ENCODE measurements around the gene TEKTIP1. TPM values are rescaled to one million over a fixed set of nuclear protein-coding genes. Genes with fewer than 3 reads are reported as not detected.

TEKTIP1 gene
- polyA plus RNA-seq, 1 experiment = not detected

GRCh38 chr19:3499738-3500428 lies 39.1 kb upstream of the TEKTIP1 start:
- Histone ChIP-seq H3K4me3 (ENCODE audit: low read depth, low read length) (peak overlapping the region; percentile 80), H3K27me3 (ENCODE audit: control insufficient read depth, insufficient read depth, low read length) (no peaks in the 10 kb centered on the region), H3K36me3 (ENCODE audit: control insufficient read depth, insufficient read depth, low read length) (peaks cover 7% of the 10 kb centered on the region)
- ChIA-PET POLR2A (no interaction called here), CTCF (interaction anchor here (0.9 to 2.1 kb wide), 3 partner anchors 12 to 194 kb away, joined by 3 to 10 read pairs (median 8); no protein-coding TSS in a partner anchor)
- TF ChIP-seq CTCF (IDR thresholded peaks at IDR 0.05; ENCODE audit: insufficient read depth, low read depth, low read length) = no peak
- DNase-seq (ENCODE audit: low read depth) = no peak

- peak; percentile 77 for DNase-seq (ENCODE audit: low read depth)
- ChIA-PET CTCF (interaction anchor here (1.8 to 2.1 kb wide), 3 partner anchors 13 to 28 kb away, joined by 5 to 10 read pairs (median 8); no protein-coding TSS in a partner anchor), POLR2A (interaction anchor here (0.5 kb wide), 1 partner anchor 167 kb away, joined by 19 read pairs; no protein-coding TSS in a partner anchor)
- TF ChIP-seq CTCF (IDR thresholded peaks at IDR 0.05; ENCODE audit: insufficient read depth, low read depth, low read length) = no peak
- peaks cover 5% of the 10 kb centered on the region for H3K36me3 ChIP-seq (ENCODE audit: control insufficient read depth, insufficient read depth, low read length)
- no peaks in the 10 kb centered on the region for H3K27me3 ChIP-seq (ENCODE audit: control insufficient read depth, insufficient read depth, low read length)
- H3K4me3 ChIP-seq (ENCODE audit: low read depth, low read length) = peak within 1 kb of the TSS; percentile 80
These were observed 38.4 kb upstream of the TEKTIP1 start, which contains the start of gene DOHH for GRCh38 chr19:3500429-3501101. Gene DOHH (minus strand): TSS chr19:3500674. CDS start chr19:3496814, 3,860 bp downstream.

GRCh38 chr19:3501780-3502179 lies 37.2 kb upstream of the TEKTIP1 start:
- Histone ChIP-seq H3K27me3 (ENCODE audit: control insufficient read depth, insufficient read depth, low read length) (no peaks in the 10 kb centered on the region), H3K4me3 (ENCODE audit: low read depth, low read length) (no peak overlapping the region), H3K36me3 (ENCODE audit: control insufficient read depth, insufficient read depth, low read length) (no peaks in the 10 kb centered on the region)
- POLR2A ChIA-PET = no interaction called here
- CTCF ChIA-PET = interaction anchor here (0.6 to 2.1 kb wide), 5 partner anchors 14 to 582 kb away, joined by 3 to 10 read pairs (median 5); partner anchors contain the start of gene TEKTIP1
- no peak for DNase-seq (ENCODE audit: low read depth)
- no peak for TF ChIP-seq CTCF (IDR thresholded peaks at IDR 0.05; ENCODE audit: insufficient read depth, low read depth, low read length)

GRCh38 chr19:3503036-3503572 lies 35.9 kb upstream of the TEKTIP1 start:
- Histone ChIP-seq H3K27me3 (ENCODE audit: control insufficient read depth, insufficient read depth, low read length) (no peaks in the 10 kb centered on the region), H3K36me3 (ENCODE audit: control insufficient read depth, insufficient read depth, low read length) (no peaks in the 10 kb centered on the region), H3K4me3 (ENCODE audit: low read depth, low read length) (no peak overlapping the region)
- ChIA-PET CTCF (interaction anchor here (0.5 to 1.2 kb wide), 5 partner anchors 20 to 537 kb away, joined by 3 to 4 read pairs (median 3); partner anchors contain the start of genes SMIM44 and TEKTIP1), POLR2A (no interaction called here)
- no peak for TF ChIP-seq CTCF (IDR thresholded peaks at IDR 0.05; ENCODE audit: insufficient read depth, low read depth, low read length)
- DNase-seq (ENCODE audit: low read depth) = no peak

GRCh38 chr19:3504735-3505134 lies 34.2 kb upstream of the TEKTIP1 start:
- POLR2A ChIA-PET = no interaction called here
- TF ChIP-seq CTCF (IDR thresholded peaks at IDR 0.05; ENCODE audit: insufficient read depth, low read depth, low read length) = no peak
- peaks cover 8% of the 10 kb centered on the region for H3K36me3 ChIP-seq (ENCODE audit: control insufficient read depth, insufficient read depth, low read length)
- H3K4me3 ChIP-seq (ENCODE audit: low read depth, low read length) = no peak overlapping the region
- no peak for DNase-seq (ENCODE audit: low read depth)
- H3K27me3 ChIP-seq (ENCODE audit: control insufficient read depth, insufficient read depth, low read length) = no peaks in the 10 kb centered on the region
- CTCF ChIA-PET = no interaction called here
